HG03469 (cell line): ENCODE results near the gene FAM111B.

Experiments
- ATAC-seq: cut with Tn5 transposase; IDR thresholded peaks from one replicate; pipeline ENCODE4 v1.9.1; 2021; ENCODE audit warnings: mild to moderate bottlenecking, moderate library complexity, moderate number of reproducible peaks; ENCODE audit not compliant: unreplicated experiment

The FAM111B gene

DNA sequence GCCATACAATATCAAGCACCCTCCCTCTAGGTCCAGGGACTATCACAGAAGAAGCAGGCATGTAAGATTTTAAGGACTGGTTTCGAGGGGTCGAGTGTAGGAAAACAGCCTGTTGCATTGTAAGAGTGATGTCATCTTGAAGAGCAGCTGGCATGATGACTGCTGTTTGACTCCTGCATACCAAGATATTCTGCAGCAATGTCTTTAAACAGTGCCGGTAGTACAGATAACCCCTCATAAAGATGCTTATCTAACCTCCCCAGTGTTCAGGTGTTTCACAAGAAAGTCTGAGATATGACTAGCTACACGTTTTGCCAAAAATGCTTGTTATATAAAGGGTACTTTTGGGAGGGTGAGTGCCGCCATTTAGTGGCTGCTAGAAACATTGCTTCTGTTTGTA is 47.6 kb downstream of the FAM111B start:
- ATAC-seq: no peak

DNA sequence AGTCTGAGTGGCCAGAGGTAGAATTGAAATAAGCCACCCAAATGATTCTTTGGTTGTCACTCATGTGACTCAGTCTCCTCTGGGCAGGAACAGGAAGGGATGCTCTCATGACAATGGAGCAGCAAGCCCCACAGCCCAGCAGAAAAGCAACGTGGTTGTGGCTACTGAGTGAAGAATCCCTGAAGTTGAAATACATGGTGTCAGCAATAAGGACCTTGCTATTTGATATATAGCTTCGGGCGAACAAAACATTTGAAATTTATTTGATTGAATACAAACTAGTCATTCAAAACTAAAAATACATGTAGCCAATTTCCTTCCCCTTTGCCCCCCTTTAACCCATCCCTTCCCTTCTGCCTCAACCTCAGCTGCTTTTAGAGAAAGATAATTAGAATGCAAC is 50.4 kb downstream of the FAM111B start:
- no peak for ATAC-seq

DNA sequence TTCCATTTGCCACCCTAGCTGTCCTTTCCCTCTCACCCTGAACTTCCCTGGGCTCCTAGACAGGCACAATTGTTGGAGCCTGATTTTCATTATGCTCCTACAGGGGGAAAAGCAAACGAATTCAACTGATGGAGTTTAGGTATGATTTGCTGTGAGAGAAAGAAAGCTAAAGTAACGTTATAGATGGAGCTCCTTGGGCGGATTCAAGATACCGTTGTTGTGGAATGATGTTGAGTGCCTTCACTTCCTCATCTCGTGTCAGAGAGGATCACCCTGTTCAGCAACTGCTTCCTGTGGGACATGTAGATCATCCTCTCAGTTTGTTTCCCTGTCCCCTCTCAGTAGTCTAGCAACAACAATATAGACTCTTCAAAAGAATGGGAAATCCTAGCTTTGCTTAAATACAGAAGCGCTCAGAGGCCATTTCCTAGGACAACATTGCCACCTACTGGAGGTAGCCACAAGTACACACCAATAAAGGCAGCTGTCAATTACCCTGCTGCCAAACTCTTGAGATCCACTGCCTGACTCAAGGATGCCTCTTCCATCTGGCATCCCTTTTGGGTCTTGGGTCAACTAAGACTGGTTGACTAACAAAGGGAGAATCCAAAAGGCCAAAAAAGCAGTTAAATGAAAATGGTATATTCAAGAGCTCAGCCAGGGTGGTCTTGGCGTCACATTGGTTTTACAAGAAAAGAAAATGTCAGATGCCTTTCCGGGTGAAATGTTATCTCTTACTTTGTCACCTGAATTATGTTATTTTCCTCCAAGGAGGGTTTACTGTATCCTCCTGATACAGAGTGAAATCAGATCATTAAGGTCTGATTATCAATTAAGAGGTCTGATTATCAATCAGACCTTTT is 51.4 kb downstream of the FAM111B start:
- peak; percentile 64 for ATAC-seq

DNA sequence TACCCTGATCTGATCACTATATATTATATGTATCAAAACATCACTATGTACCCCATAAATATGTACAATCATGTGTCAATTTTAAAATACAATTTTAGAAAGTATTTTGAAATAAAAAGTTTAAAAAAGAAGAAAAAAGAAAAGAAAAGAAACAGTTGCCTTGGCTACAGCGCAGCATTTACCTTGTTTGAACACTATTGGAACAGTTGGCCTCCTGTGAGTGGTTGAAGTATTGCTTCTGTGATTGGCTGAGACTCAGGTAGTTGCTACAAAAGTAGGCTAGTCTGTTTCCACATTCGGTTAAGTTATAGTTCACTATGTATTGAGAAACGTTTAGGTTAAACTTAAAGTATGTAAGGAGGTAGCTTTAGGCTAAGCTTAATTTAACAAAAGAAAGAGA is 57.0 kb downstream of the FAM111B start:
- ATAC-seq: no peak

DNA sequence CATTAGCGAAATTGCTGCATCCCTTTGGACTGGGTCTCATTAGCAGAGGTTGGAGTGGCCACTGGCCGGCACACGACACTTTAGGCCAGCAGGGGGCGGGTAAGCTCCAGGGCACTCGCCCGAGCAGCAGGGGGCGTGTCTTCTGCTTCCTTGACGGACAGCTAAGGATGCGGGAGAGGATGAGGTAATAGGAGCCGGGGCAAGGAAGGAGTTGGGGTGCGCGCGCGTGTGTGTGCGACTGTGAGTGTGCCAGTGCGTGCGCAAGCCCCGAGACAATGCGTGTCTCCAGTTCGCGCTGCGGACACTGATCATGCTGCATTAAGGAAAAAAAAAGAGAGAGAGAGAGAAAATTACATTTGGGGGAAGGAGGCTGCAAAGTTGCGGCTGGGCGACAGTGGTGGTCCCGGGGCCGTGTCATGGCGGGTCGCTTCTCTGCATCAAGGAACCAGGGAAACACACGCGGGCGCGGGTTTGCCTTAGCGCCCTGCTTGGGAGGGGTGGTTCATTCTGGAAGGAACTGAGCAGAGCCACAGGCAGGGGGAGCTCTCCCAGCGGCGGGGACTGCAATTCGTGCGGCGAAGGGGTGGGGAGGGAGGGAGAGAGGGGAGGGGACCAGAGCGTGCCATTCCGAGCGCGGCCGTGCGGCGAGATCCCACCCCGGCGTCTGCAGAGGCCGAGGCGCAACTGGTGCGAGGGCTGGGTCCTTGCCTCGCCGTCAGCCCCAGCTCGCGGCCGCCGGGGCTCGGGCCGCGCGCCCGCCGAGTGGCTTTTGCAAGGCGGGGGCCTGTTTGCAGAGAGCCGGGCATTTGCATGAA is 64.7 kb downstream of the FAM111B start, which contains the start of gene DTX4:
TSS of gene DTX4 (plus strand) at position 625 of the 815 bp plus-strand sequence. CDS start 464 bp downstream, outside the sequence.
- ATAC-seq: peak; percentile 48

DNA sequence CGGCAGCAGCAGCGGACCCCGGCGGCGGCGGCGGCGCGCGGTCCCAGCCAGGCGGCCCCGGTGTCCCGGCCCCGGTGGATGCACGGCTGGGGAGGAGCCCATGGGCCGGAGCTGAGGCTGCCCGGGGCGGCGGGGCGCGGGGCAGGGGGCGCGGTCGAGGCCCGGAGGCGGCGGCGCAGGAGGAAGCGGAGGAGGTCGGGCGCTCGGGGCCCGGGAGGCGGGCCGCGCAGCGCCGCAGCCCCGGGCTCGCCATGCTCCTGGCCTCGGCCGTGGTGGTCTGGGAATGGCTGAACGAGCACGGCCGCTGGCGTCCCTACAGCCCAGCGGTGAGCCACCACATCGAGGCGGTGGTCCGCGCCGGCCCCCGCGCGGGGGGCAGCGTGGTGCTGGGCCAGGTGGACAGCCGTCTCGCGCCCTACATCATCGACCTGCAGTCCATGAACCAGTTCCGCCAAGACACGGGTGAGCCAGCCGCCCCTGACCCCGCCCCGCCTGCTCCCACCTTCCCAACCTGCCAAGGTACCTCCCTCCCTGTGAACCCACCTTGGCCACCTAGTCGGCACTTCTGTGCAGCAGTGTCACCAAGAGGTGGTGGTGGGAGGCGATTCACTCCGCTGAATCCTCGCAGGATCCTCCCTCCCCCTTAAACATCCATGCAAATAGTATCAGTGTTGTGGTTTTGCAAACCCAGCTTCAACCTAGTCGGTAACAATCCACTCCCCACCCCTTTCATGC is 65.5 kb downstream of the FAM111B start:
- ATAC-seq: peak; percentile 26

DNA sequence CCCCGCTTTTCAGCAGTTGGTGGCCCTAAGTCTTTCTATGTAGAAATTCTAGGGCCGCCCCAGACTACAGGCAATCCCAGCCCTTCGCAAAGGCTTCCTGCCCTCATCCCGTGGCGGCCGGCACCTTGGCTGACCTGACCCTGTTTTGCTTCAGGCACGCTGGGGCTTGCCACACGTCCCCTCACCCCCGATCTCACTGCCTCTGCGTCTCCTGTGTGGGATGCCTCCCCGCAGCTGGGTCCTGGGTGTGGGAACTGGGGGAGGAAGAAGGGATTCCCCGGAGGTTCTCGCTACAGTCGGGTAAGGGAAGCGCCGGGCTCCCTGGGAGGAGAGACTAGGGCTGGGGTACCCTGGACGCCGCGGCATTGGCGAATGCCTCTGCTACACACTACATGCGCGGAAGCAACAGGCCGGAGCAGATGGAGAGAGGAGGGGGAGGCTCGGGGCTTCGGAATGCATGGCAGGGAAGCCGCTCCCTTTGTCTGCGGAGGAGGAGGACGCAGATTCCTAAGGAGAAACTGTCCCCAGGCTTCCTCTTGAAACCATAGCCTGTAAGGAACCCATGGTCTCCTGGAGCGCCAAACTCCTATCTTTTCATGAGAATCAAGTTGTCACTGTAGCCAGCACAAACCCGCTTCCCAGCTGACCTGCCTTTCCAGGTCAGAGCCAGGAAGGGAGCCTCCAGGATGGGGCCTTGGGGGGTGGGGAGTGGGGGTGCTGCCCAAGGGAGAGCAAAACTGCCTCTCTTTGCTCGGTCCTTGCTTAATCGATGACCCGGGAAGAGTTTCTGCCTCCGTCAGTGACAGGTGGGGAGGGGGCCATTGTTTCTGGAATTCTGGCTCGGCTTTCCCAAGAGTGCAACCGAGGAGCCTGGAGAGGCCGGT is 66.3 kb downstream of the FAM111B start:
- peak; percentile 2 for ATAC-seq

DNA sequence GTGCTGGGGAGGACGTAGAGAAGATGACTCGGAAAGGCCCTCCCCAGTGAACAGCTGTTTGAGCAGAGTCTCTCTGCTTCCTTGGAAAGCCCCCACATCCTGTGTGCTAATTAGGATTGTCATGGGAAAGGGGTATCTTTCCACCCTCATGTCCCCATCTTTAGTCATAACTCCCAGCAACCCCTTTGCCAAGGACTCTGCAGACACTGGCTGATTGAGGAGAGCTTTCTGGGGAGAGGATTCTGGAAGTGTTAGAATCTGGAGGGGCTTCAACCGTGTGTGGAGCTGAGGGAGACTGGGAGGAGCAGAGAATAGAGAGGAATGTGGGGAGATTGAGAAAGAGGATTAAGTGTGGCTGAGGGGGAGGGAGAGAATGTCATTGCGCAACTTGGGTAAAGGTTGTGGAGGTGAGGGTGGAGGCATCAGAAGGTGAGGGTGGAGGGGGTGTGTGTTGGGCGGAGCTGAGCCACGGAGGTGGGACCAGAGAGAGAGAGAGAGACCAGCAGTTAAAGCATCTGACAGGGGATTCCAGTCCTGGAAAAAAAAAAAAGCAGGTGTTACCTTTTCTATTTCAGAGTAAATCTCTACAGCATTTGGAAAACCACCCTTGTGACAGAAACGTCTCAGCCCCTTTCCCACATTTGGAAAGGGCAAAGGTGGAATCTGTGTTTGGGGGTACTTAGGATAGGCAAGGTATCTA is 67.1 kb downstream of the FAM111B start:
- no peak for ATAC-seq

DNA sequence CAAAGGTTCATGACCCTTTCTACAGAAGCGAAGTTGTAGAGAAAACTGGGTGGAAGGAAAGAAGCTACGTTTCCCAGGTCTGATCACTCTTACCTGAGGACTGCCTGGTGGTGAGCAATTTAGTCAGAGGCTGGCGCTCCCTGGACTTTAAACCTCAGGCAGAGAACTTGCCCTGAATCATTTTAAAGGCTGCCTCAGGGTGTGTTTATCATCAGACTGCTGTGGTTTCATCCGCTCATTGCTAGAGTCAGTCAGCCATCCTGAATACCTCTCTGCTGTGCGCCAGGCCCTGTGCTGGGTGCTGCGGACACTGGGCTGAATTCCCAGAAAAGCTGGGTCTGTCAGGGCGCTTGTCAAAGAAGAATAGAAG is 67.6 kb downstream of the FAM111B start:
- no peak for ATAC-seq

DNA sequence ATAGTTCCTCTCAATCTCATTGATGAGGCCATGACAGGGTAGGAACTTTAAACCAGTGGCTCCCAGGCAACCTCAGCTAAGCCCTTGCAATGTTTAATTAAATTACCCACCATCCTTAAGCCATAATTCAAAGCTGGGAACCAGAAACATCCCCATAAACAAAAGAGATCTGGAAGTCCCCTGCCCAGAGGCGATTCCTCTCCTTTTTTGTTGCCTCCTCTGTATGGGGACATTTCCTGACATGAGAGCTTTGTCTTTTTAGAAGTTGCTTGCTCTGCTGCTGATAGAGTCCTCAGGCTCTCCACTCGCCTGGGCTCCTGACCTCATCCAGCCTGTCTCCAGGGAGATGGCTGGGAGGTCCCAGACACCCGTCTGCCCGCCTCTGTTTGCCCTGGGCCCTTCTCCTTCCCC is 68.1 kb downstream of the FAM111B start:
- no peak for ATAC-seq

DNA sequence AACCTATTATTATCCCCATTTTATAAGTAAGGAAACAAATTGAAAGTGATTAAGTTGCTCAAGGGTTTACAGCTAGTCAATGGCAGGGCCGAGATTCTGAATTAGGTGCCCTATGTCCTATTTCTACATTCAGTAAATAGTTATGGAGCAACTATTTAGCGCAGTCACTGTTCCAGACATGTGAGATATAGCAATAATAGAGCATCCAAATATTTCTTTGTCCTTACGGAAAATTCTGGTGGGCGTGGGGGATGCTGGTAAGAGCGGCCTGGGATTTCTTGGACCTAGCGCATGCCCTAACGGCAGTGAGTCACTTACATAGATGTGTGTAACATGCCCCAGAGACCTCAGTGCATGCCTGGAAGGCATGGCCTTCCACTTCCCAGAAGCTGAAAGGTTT is 69.3 kb downstream of the FAM111B start:
- no peak for ATAC-seq
